Kidney (tissue), 14 donors: Measurements from ENCODE around the gene UBAC1. TPM values are rescaled to one million over a fixed set of nuclear protein-coding genes. Genes with fewer than 3 reads are reported as not detected.

Experiments used
- DNase-seq, 5 donors: peaks; one replicate each; pipeline ENCODE4 v3.0.0-alpha.2; 2013 to 2020
- FAIRE-seq: peaks from 2 replicates; lab custom pipeline; 2012; peaks lifted over from hg19 to GRCh38; lab: Jason Lieb, UNC
- H3K27ac ChIP-seq, 2 donors: one replicate each; pipeline ENCODE4 v1.7.0; 2013; ENCODE audit warnings: low read depth in 2 of 2, low read length in 2 of 2, inconsistent platforms in 1 of 2
- H3K27me3 ChIP-seq: one replicate; pipeline ENCODE4 v1.7.1; 2013; ENCODE audit warnings: low read length, inconsistent platforms; ENCODE audit not compliant: control insufficient read depth, insufficient read depth
- H3K36me3 ChIP-seq, 3 donors: one replicate each; pipeline versions ENCODE4 v1.7.0 to v1.7.1; 2013; ENCODE audit warnings: low read length in 3 of 3, control low read depth in 1 of 3, inconsistent platforms in 1 of 3; ENCODE audit not compliant: insufficient read depth in 3 of 3, control insufficient read depth in 2 of 3
- H3K4me1 ChIP-seq, 3 donors: one replicate each; pipeline versions ENCODE4 v1.7.0 to v1.7.1; 2013; ENCODE audit warnings: low read length in 3 of 3, inconsistent platforms in 1 of 3, low read depth in 1 of 3; ENCODE audit not compliant: control insufficient read depth in 2 of 3, insufficient read depth in 2 of 3
- H3K4me3 ChIP-seq, 3 donors: one replicate each; pipeline versions ENCODE4 v1.7.0 to v1.8.1; 2013; ENCODE audit warnings: low read length in 3 of 3, control low read depth in 1 of 3, inconsistent platforms in 1 of 3
- H3K9ac ChIP-seq, 3 donors: one replicate each; pipeline versions ENCODE4 v1.7.0 to v1.7.1; 2013; ENCODE audit warnings: low read length in 3 of 3, control low read depth in 1 of 3, inconsistent platforms in 1 of 3
- H3K9me3 ChIP-seq, 3 donors: one replicate each; pipeline versions ENCODE4 v1.7.0 to v1.7.1; 2013; ENCODE audit warnings: low read length in 3 of 3, control low read depth in 1 of 3, inconsistent platforms in 1 of 3; ENCODE audit not compliant: control insufficient read depth in 2 of 3, insufficient read depth in 1 of 3
- CTCF ChIP-seq: IDR thresholded peaks from 3 replicates; pipeline ENCODE4 v1.5.1; 2012; ENCODE audit warnings: mild to moderate bottlenecking, moderate library complexity, borderline replicate concordance; ENCODE audit not compliant: insufficient read depth; ENCODE audit errors: extremely low read depth
- intact Hi-C: fragments of 100-400 bp; cut with DNase I; formaldehyde crosslinking; loops from one replicate; pipeline ENCODE4 v1.11.1; 2022
- polyA plus RNA-seq: library from polyadenylated mRNA; stranded (reverse); fragments of 350-450 nt; fragmentation: Illumina TruSeq; extraction: RNeasy Lipid Tissue Mini Kit (QIAGEN cat#74804); gene quantifications from one replicate; pipeline ENCODE4 v1.2.3, GENCODE V29; 2014; ENCODE audit warnings: low read depth, low replicate concordance; ENCODE audit not compliant: insufficient read depth
- total RNA-seq: library from RNA; stranded (reverse); fragmentation: NEBNext Ultra II Directional; extraction: Animal tissue kit (Norgen Biotek cat#: 25700); gene quantifications from one replicate; pipeline ENCODE4 v1.2.1, GENCODE V29; 2021
- donor health status: control.
- donor health status: control.
- donor health status: control.
- donor health status: control.
- donor health status: control.
- donor health status: DM: yes; HTN: yes; CAD: no.
- donor health status: Normal renal cell carcinoma (clear cell type).

UBAC1 gene
- total and polyA plus RNA-seq, 2 donors from 2014 or later: 40.2 to 52.6 TPM

DNA sequence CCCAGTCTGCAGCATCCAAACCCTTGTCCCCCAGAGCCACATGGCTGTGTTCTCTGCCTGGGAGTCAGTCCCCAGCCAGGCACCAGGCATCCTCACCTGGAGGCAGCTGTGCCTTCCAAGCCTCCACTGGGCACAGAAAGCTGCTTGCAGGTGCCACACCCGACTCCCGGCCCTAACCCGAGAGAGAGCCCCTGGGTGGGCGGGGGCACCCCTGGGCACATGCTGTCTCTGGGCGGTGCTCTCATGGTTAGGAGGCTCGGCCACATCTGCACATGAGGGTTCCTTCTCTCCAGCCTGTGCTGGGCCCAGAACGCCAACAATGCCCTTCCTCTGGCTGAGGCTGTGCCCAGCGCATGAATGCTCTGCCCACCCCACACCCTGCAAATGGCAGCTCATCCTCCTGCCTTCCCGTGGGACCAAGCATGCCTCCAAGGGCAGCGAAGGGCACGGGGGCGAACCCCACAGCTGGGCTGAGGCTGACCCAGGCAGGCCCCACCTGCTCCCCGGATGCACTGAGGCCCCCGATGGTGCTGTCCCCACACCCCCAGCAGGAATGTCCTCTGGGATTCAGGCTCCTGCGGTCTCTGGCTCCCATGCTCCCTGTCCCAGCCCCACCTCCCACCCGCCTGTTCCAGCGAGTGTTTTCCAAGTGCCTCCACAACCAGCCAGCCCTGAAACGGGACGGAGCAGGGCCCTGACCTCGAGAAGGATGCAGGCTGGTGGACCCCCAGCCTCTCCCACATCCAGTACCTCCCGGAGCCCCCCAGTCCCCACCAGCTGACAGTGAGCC lies 31.3 kb downstream of the UBAC1 start:
- FAIRE-seq: no peak
- no peak overlapping the region for H3K4me3 ChIP-seq
- no peak overlapping the region for H3K9ac ChIP-seq
- intact Hi-C loops: no loop called here
- H3K36me3 ChIP-seq: peaks cover 0 to 27% (median 7%) of the 10 kb centered on the region in 3 donors
- H3K27me3 ChIP-seq: no peaks in the 10 kb centered on the region
- no peak for TF ChIP-seq CTCF
- no peaks in the 10 kb centered on the region for H3K9me3 ChIP-seq
- DNase-seq: no peak
- no peak overlapping the region for H3K27ac ChIP-seq
- H3K4me1 ChIP-seq: no peaks in the 10 kb centered on the region

GRCh38 chr9:135928731-135929655 lies 32.2 kb downstream of the UBAC1 start:
- TF ChIP-seq CTCF: no peak
- Histone ChIP-seq H3K36me3 (peaks cover 0 to 26% (median 6%) of the 10 kb centered on the region in 3 donors), H3K9me3 (no peaks in the 10 kb centered on the region), H3K27ac (no peak overlapping the region), H3K9ac (no peak overlapping the region), H3K27me3 (no peaks in the 10 kb centered on the region), H3K4me1 (no peaks in the 10 kb centered on the region), H3K4me3 (no peak overlapping the region)
- intact Hi-C loops: no loop called here
- DNase-seq: no peak
- no peak for FAIRE-seq

DNA sequence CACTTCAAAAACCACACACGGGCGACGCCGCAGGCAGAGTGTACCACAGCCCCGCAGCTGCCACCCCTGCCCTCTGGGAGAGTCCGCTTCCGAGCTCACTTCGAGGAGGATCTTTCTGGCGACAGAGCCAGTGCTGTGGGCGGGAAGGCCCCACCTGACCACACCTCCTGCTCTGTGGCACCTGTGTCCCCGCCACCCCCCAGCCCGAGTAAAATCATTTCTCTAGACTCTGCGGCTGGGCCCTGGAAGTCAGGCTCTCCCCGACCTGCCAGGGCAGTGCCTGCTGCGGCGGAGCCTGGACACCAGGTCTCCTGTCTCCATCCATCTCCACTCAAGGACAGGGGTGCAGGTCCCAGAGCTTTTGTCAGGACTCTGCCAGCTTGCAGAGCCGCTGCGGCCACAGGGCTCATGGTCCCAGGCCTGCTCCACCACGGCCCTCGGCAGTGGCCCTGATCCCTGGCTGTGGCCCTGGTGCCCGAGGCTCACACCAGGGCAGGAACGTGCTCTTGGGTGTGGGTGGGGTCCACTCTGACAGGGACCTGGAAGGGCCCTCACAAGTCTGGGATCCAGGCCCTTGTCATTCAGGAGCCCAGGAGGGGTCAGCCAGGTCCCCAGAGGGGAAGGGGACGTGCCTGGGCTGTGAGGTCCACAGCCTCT lies 33.0 kb downstream of the UBAC1 start:
- H3K4me3 ChIP-seq: no peak overlapping the region
- no peak for FAIRE-seq
- no peaks in the 10 kb centered on the region for H3K4me1 ChIP-seq
- TF ChIP-seq CTCF: no peak
- H3K27ac ChIP-seq: no peak overlapping the region
- H3K9ac ChIP-seq: no peak overlapping the region
- H3K9me3 ChIP-seq: no peaks in the 10 kb centered on the region
- H3K27me3 ChIP-seq: no peaks in the 10 kb centered on the region
- intact Hi-C loops: no loop called here
- H3K36me3 ChIP-seq: peaks cover 0 to 18% (median 6%) of the 10 kb centered on the region in 3 donors
- no peak for DNase-seq
